ENCODE measurements around the gene NINJ1. TPM values are rescaled to one million over a fixed set of nuclear protein-coding genes. Genes with fewer than 3 reads are reported as not detected.

Gene NINJ1
- total RNA-seq, 1 experiment from 2014 or later, result 41.3 TPM

GRCh38 chr9:93093127-93093876 lies 40.7 kb downstream of the NINJ1 start:
- POLR2A ChIA-PET, result interaction anchor here (0.5 kb wide), 1 partner anchor 39 kb away, joined by 5 read pairs; no protein-coding TSS in a partner anchor
- Mint-ChIP-seq H3K4me3 (no peak overlapping the region), H3K36me3 (no peaks in the 10 kb centered on the region), H3K27me3 (ENCODE audit: low read depth) (no peaks in the 10 kb centered on the region; the same call in 1 of the 2 replicates), H3K4me1 (peaks cover 23% of the 10 kb centered on the region), H3K27ac (peak overlapping the region; percentile 9; the same call in 1 of the 2 replicates), H3K9me3 (no peaks in the 10 kb centered on the region)
- ATAC-seq (no peak), DNase-seq (ENCODE audit: low spot score) (peak; percentile 4)
- TF ChIP-seq MXD4 (CRISPR knock-in tag; IDR thresholded peaks at IDR 0.05; ENCODE audit: borderline replicate concordance) (no peak), ZNF138 (CRISPR knock-in tag; conservative IDR thresholded peaks at IDR 0.05) (no peak), PRDM15 (CRISPR knock-in tag; IDR thresholded peaks at IDR 0.05) (no peak), ZNF396 (CRISPR knock-in tag; IDR thresholded peaks at IDR 0.05; ENCODE audit: borderline replicate concordance) (no peak)
- CTCF ChIA-PET, result interaction anchor here (0.5 kb wide), 1 partner anchor 49 kb away, joined by 4 read pairs; no protein-coding TSS in a partner anchor

GRCh38 chr9:93092251-93092991 lies 41.6 kb downstream of the NINJ1 start:
- ATAC-seq, result no peak
- ChIA-PET POLR2A (no interaction called here), CTCF (no interaction called here)
- H3K9me3 Mint-ChIP-seq, result no peaks in the 10 kb centered on the region
- no peaks in the 10 kb centered on the region; the same call in 1 of the 2 replicates for H3K27me3 Mint-ChIP-seq (ENCODE audit: low read depth)
- TF ChIP-seq AR (CRISPR knock-in tag; IDR thresholded peaks at IDR 0.05) (no peak), GABPB1 (CRISPR knock-in tag; IDR thresholded peaks at IDR 0.05) (no peak), ZNF138 (CRISPR knock-in tag; conservative IDR thresholded peaks at IDR 0.05) (no peak), SOX15 (CRISPR knock-in tag; IDR thresholded peaks at IDR 0.05) (no peak), SMAD3 (CRISPR knock-in tag; IDR thresholded peaks at IDR 0.05; ENCODE audit: borderline replicate concordance) (no peak), RORB (CRISPR knock-in tag; IDR thresholded peaks at IDR 0.05) (no peak), SMAD4 (CRISPR knock-in tag; IDR thresholded peaks at IDR 0.05) (no peak)
- peak; percentile 9 for DNase-seq (ENCODE audit: low spot score)
- H3K27ac Mint-ChIP-seq, result no peak overlapping the region
- H3K4me1 Mint-ChIP-seq, result peaks cover 18% of the 10 kb centered on the region
- H3K36me3 Mint-ChIP-seq, result no peaks in the 10 kb centered on the region
- no peak overlapping the region for H3K4me3 Mint-ChIP-seq

- no peak for ATAC-seq
- peaks cover 2% of the 10 kb centered on the region for H3K36me3 Mint-ChIP-seq
- no peak overlapping the region for H3K4me3 Mint-ChIP-seq
- no peak for DNase-seq (ENCODE audit: low spot score)
- POLR2A ChIA-PET, result no interaction called here
- no peaks in the 10 kb centered on the region; the same call in 1 of the 2 replicates for H3K27me3 Mint-ChIP-seq (ENCODE audit: low read depth)
- H3K4me1 Mint-ChIP-seq, result peaks cover 11% of the 10 kb centered on the region
- peaks cover 2% of the 10 kb centered on the region; the same call in 1 of the 2 replicates for H3K9me3 Mint-ChIP-seq
- no peak overlapping the region for H3K27ac Mint-ChIP-seq
- CTCF ChIA-PET, result no interaction called here
- no peak for TF ChIP-seq NR1H2 (CRISPR knock-in tag; IDR thresholded peaks at IDR 0.05)
- no peak for TF ChIP-seq AFF4 (CRISPR knock-in tag; IDR thresholded peaks at IDR 0.05; ENCODE audit: borderline replicate concordance)
- TF ChIP-seq ATF2 (CRISPR knock-in tag; IDR thresholded peaks at IDR 0.05; ENCODE audit: borderline replicate concordance, low read depth), result no peak
- TF ChIP-seq ZNF425 (CRISPR knock-in tag; conservative IDR thresholded peaks at IDR 0.05), result no peak
Measured at GRCh38 chr9:93091453-93092081, 42.5 kb downstream of the NINJ1 start.
